Left kidney (tissue), 2 donors: Measurements from ENCODE around the gene FNDC3B. TPM values are rescaled to one million over a fixed set of nuclear protein-coding genes. Genes with fewer than 3 reads are reported as not detected.

ENCODE experiments used
- DNase-seq: peaks from one replicate; pipeline ENCODE4 v3.0.0-alpha.2; 2013
- polyA plus RNA-seq: library from polyadenylated mRNA; unstranded; fragments of 120-200 nt; gene quantifications from one replicate; pipeline ENCODE4 v1.2.1, GENCODE V29; 2013; ENCODE audit not compliant: insufficient read length

The FNDC3B gene
- polyA plus RNA-seq, 1 donor, result 62.2 TPM

- no peak for DNase-seq
Observed at GRCh38 chr3:172189213-172189612, 149.8 kb downstream of the FNDC3B start.

- no peak for DNase-seq
Observed at GRCh38 chr3:172189987-172190603, 150.7 kb downstream of the FNDC3B start.

DNA sequence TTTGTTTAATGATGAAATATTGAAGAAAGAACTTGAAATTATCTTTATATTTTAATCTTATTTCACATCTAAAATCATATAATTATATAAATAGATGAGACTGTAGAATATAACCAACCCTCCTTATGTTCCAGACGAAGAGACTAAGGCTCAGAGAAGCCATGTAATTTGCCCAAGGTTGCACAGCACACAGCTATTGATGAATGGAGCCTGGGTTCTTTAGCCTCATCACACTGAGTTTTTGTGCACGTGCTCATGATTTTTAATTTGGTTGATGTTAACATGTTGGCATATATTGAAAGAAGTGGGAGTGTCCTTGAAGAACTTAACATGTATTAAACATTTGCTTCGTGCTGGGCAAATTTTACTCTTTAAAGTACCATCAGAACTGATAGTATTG lies 151.6 kb downstream of the FNDC3B start:
- no peak for DNase-seq

DNA sequence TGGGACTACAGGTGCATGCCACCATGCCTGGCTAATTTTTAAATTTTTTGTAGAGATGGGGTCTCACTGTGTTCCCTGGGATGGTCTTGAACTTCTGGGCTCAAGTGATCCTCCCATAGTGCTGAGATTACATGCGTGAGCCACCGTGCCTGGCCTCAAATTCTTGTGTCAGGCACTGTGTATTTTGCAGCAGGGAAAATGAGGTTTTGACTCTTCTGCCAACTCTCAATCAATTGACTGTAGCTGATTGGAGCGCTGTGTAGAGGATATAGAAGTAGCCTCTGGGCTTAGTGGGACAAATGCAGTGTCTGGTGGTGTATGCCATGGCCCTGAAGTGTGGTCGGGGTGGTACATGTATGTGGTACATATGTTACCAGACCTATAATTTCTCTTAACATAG lies 152.3 kb downstream of the FNDC3B start:
- DNase-seq, result no peak

DNA sequence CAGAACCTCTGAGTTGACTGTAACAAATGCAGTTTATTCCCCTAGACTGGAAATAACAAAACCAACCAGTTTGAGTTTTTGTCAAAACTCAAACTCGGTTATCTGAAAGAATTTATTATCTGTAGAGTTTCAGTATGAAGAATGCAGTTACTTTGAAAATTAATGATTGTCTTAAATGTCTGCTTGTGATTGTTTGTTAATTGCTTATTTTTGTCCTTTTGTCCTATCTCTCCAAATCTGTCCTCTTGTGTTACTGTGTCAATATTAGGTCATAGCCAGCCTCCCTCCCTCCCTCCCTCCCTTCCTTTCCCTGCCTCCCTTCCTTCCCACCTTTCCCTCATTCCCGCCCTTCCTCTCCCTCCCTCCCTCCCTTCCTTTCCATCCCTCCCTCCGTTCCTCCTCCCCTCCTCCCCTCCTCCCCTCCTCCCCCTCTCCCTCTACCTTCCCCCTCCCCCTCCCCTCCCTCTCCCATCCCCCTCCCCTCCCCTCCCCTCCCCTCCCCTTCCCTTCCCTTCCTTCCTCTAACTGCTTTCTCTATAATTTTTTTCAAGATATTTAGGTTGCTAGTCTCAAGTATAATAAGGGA lies 153.5 kb downstream of the FNDC3B start:
- no peak for DNase-seq

- no peak for DNase-seq
Observed at GRCh38 chr3:172193436-172193835, 154.1 kb downstream of the FNDC3B start.

- peak; percentile 53 for DNase-seq
Observed at GRCh38 chr3:172194702-172195406, 155.5 kb downstream of the FNDC3B start.

DNA sequence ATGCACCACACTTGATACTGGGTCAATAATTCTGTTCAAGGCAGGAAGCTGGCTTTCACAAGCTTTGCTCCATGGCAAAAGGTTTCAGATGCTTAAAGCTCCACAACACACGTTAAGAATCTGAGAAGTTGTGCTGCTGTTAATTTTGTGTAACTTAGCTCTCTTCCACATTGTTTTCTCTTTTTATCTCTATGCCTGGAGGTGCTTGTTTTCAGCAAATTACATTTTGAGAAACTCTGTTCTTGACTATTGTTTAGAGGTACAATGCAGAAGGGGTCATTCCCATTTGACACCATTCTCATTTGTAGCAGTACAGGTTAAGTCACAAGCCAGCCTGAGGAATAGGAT lies 156.0 kb downstream of the FNDC3B start:
- no peak for DNase-seq

DNA sequence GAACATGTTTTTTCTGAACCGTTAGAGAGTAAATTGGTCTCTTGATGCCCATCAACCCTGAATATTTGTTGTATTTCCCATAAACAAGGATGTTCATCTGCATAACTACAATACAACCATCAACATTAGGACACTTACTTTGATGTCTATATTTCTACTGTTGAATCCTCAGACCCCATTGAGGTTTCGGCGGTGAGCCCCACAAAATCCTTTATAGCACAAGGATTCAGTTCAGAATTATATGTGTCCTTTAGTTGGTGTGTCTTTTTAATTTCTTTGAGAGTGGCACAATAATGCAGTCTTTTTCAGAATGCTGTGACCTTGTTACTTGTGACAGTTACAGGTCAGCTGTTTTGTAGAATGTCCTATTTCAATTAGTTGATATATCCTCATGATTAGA lies 158.0 kb downstream of the FNDC3B start:
- no peak for DNase-seq

- no peak for DNase-seq
Observed at GRCh38 chr3:172198428-172198827, 159.1 kb downstream of the FNDC3B start.

DNA sequence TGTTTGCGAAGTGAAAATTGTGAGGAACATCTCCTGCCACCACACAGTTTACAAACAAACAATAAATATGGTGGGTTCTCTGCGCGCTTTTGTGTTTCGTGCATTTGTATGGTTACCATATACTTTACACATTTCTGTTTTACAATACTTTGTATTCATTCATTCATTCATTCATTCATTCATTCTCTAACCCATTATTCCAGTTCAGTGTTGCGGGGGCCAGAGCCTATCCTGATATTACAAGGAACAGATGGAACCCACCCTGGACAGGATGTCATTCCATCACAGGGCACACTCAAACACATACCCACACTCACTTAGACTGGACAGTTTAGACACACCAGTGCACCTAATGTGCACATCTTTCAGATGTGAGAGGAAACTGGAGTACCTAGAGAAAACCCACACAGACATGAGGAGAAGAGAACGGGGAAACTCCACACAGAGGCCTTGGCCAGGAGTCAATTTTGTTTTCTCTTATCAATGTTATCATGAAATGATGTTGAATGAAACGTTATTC lies 160.5 kb downstream of the FNDC3B start:
- no peak for DNase-seq

- DNase-seq, result peak; percentile 25
Observed at GRCh38 chr3:172201136-172201869, 161.9 kb downstream of the FNDC3B start.

GRCh38 chr3:172201870-172202236 lies 162.5 kb downstream of the FNDC3B start:
- DNase-seq, result no peak

GRCh38 chr3:172202797-172203196 lies 163.4 kb downstream of the FNDC3B start:
- DNase-seq, result no peak

- DNase-seq, result no peak
Observed at GRCh38 chr3:172203522-172204258, 164.3 kb downstream of the FNDC3B start.

DNA sequence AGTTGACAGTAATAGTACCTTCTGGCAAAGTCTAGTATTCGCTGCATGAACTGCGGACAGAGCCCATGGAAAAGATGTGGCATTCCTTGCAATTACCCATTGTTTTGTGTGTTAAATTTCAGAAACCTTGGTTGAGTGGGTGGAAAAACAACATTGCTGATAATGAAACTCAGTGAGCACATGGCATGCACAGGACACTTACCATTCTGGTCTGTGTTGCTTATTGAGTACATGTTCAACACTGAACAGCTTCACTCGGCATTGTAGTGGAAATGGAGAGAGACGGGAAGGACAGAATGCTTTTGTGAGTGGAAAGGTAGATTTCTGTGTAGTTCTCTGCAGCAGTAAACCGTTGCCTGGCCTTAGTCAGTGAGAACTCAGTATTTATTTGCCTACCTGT lies 165.3 kb downstream of the FNDC3B start:
- no peak for DNase-seq

DNA sequence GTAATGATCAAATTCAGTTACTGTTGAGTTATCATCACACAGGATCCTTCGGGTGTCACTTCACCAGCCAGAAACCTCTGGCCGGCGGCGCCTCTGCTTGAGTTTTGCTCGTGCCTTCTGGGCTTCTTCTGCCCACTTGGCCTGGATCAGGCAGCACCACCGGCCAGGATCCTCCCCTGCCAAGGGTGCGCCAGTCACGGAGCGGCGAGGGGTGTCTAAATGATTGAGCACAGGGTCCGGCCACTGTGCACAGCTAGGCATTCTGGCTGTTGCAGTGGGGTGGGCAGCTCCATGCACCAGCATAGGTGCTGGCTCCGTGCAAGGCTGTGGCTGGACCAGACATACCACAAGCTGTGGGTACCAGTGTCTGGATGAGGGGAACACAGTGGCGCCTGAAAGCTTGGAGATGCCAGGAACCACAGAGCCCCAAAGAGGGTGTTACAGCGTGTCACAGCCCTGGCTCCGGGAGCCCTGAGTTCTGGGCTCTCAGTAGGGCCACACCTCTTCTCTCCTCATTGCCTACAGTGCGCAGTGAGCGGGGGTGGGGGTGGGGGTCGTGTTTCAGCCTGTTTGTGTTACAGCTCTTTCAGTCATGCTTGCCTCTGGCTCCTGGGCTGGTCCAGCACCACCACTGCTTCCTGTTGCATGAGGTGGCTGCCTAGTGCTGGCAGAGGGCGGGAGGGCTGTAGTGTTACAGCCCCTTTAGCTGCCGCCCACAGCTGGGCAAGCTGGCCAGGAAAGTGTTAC lies 169.4 kb downstream of the FNDC3B start:
- no peak for DNase-seq

GRCh38 chr3:172209333-172210321 lies 170.2 kb downstream of the FNDC3B start:
- no peak for DNase-seq

DNA sequence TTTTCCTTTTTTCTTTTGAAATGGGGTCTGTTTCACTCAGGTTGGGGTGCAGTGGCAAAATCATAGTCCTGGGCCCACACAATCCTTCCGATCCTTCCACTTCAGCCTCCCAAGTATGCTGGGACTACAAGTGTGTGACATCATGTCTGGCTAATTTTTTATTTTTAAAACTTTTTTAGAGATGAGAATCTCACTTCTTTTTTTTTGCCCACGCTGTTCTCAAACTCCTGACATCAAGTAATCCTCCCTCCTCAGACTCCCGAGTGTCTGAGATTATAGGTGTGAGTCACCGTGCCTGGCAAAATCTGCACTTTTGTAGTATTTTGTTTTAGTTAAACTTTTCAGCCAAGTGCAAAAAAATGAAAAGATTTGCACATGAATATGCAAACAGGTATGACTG lies 171.0 kb downstream of the FNDC3B start:
- no peak for DNase-seq

DNA sequence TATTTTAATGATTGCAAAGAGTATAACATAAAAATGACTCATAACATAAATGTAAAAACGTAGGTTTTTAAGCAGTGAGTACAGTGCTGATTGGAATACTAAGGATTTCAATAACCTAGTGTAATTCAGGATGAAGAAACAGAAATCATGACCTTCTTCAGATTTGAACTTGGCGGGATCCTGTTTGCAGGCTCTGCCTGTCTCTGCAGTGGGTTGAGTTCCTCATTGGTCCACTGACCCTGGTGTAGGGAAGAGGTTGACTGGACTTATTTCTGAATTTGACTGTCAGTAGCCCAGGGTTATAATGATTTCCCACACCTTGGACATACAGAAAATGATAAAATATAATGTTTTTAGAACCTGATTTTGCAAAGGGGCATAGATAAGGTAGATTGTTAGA lies 171.7 kb downstream of the FNDC3B start:
- DNase-seq, result no peak
